ENCODE data around the gene RHOBTB1.

Gene RHOBTB1

GRCh38 chr10:60940446-60940845, 3.5 kb downstream of the RHOBTB1 start:
- TF ChIP-seq ZFX (IDR thresholded peaks at IDR 0.05) (no peak), CTCF (conservative IDR thresholded peaks at IDR 0.05) (no peak)
- no peak overlapping the region for H3K27ac ChIP-seq

- TF ChIP-seq ZFX (IDR thresholded peaks at IDR 0.05) (no peak), CTCF (conservative IDR thresholded peaks at IDR 0.05) (no peak)
- no peak overlapping the region for H3K27ac ChIP-seq
Measured at GRCh38 chr10:60937784-60938654, 6.0 kb downstream of the RHOBTB1 start.

GRCh38 chr10:60937022-60937421, 7.0 kb downstream of the RHOBTB1 start:
- TF ChIP-seq ZFX (IDR thresholded peaks at IDR 0.05): no peak
- TF ChIP-seq CTCF (conservative IDR thresholded peaks at IDR 0.05): no peak

GRCh38 chr10:60934215-60935175, 9.5 kb downstream of the RHOBTB1 start:
- H3K27ac ChIP-seq: no peak overlapping the region
- TF ChIP-seq CTCF (conservative IDR thresholded peaks at IDR 0.05): no peak
- no peak for TF ChIP-seq ZFX (IDR thresholded peaks at IDR 0.05)

More at GRCh38 chr10:60937022-60937421, 7.0 kb downstream of the RHOBTB1 start:
- H3K27ac ChIP-seq: no peak overlapping the region

GRCh38 chr10:60932756-60933155, 11.2 kb downstream of the RHOBTB1 start:
- H3K27ac ChIP-seq: no peak overlapping the region
- TF ChIP-seq ZFX (IDR thresholded peaks at IDR 0.05) (no peak), CTCF (conservative IDR thresholded peaks at IDR 0.05) (no peak)

GRCh38 chr10:60930237-60930636, 13.7 kb downstream of the RHOBTB1 start:
- no peak overlapping the region for H3K27ac ChIP-seq
- no peak for TF ChIP-seq ZFX (IDR thresholded peaks at IDR 0.05)
- TF ChIP-seq CTCF (conservative IDR thresholded peaks at IDR 0.05): no peak

- H3K27ac ChIP-seq: no peak overlapping the region
- TF ChIP-seq ZFX (IDR thresholded peaks at IDR 0.05): no peak
- no peak for TF ChIP-seq CTCF (conservative IDR thresholded peaks at IDR 0.05)
Measured at GRCh38 chr10:60921633-60922032, 22.4 kb downstream of the RHOBTB1 start.
